HUDEP-2 (cell line): ENCODE data around the gene SMAP2.

ENCODE experiments used
- DNase-seq, 76 experiments: peaks; one replicate each; lab custom pipeline; 2025; ENCODE audit not compliant: unreplicated experiment in 76 of 76; lab: John Stamatoyannopoulos, UW

Gene SMAP2

GRCh38 chr1:40389322-40389803 lies 15.8 kb downstream of the SMAP2 start:
- no peak for DNase-seq

GRCh38 chr1:40389871-40390560 lies 16.5 kb downstream of the SMAP2 start:
- no peak for DNase-seq

- no peak for DNase-seq
These were observed 17.3 kb downstream of the SMAP2 start for GRCh38 chr1:40390857-40391256.

GRCh38 chr1:40391688-40392145 lies 18.2 kb downstream of the SMAP2 start:
- no peak for DNase-seq

- no peak for DNase-seq
These were observed 18.7 kb downstream of the SMAP2 start for GRCh38 chr1:40392221-40392620.

GRCh38 chr1:40393173-40393572 lies 19.6 kb downstream of the SMAP2 start:
- DNase-seq = no peak

- no peak for DNase-seq
These were observed 21.1 kb downstream of the SMAP2 start for GRCh38 chr1:40394491-40395172.

GRCh38 chr1:40395190-40396175 lies 22.0 kb downstream of the SMAP2 start:
- no peak for DNase-seq

GRCh38 chr1:40396420-40396819 lies 22.9 kb downstream of the SMAP2 start:
- DNase-seq = no peak

- DNase-seq = no peak
These were observed 23.7 kb downstream of the SMAP2 start for GRCh38 chr1:40397258-40397657.

- peak in 5 of 76 experiments; percentile 10 to 30 (median 25) for DNase-seq
These were observed 26.6 kb downstream of the SMAP2 start for GRCh38 chr1:40399984-40400704.

GRCh38 chr1:40401473-40402201 lies 28.1 kb downstream of the SMAP2 start:
- DNase-seq = no peak

GRCh38 chr1:40404670-40405462 lies 31.3 kb downstream of the SMAP2 start:
- peak in 30 of 76 experiments; percentile 2 to 55 (median 27) for DNase-seq

GRCh38 chr1:40405812-40406211 lies 32.3 kb downstream of the SMAP2 start:
- DNase-seq = no peak

GRCh38 chr1:40407453-40407852 lies 33.9 kb downstream of the SMAP2 start:
- DNase-seq = no peak

- DNase-seq = no peak
These were observed 35.9 kb downstream of the SMAP2 start for GRCh38 chr1:40409467-40409866.

GRCh38 chr1:40411294-40411693 lies 37.8 kb downstream of the SMAP2 start:
- DNase-seq = no peak

GRCh38 chr1:40411843-40412242 lies 38.3 kb downstream of the SMAP2 start:
- no peak for DNase-seq
